ENCODE results near the gene CHCT1.
"Not testable (repeated sequence)": the region's sequence is repeated elsewhere in the genome, so short reads cannot be mapped to it uniquely, and the experiment has no call there.

Gene CHCT1

GRCh38 chr17:60422162-60422665, at the start of gene CHCT1:
CHCT1 (plus strand) TSS chr17:60422489; CDS start chr17:60422593, 104 bp downstream.
- no peak for FAIRE-seq

GRCh38 chr17:60372790-60373483, 49.4 kb upstream of the CHCT1 start:
- no peak for FAIRE-seq

- FAIRE-seq, result not testable (repeated sequence)
Measured at GRCh38 chr17:60378187-60378586, 44.1 kb upstream of the CHCT1 start.

- FAIRE-seq, result not testable (repeated sequence)
Measured at GRCh38 chr17:60379461-60379860, 42.8 kb upstream of the CHCT1 start.

- FAIRE-seq, result no peak
Measured at GRCh38 chr17:60381958-60382357, 40.3 kb upstream of the CHCT1 start.

- FAIRE-seq, result no peak
Measured at GRCh38 chr17:60383379-60383778, 38.9 kb upstream of the CHCT1 start.

- not testable (repeated sequence) for FAIRE-seq
Measured at GRCh38 chr17:60384921-60385320, 37.4 kb upstream of the CHCT1 start.

- no peak for FAIRE-seq
Measured at GRCh38 chr17:60386147-60387058, 35.9 kb upstream of the CHCT1 start.

GRCh38 chr17:60387666-60388065, 34.6 kb upstream of the CHCT1 start:
- no peak for FAIRE-seq

GRCh38 chr17:60388742-60389141, 33.5 kb upstream of the CHCT1 start:
- no peak for FAIRE-seq

- no peak for FAIRE-seq
Measured at GRCh38 chr17:60390186-60390585, 32.1 kb upstream of the CHCT1 start.

GRCh38 chr17:60390925-60391470, 31.3 kb upstream of the CHCT1 start:
- no peak for FAIRE-seq

GRCh38 chr17:60391471-60392041, 30.7 kb upstream of the CHCT1 start:
- FAIRE-seq, result no peak

GRCh38 chr17:60392042-60392844, 30.0 kb upstream of the CHCT1 start, which contains the start of gene USP32:
USP32 (minus strand) TSS chr17:60392133; CDS start chr17:60391939, 194 bp downstream.
- no peak for FAIRE-seq

GRCh38 chr17:60392845-60393702, 29.2 kb upstream of the CHCT1 start:
- FAIRE-seq, result no peak

GRCh38 chr17:60393840-60394723, 28.2 kb upstream of the CHCT1 start:
- no peak for FAIRE-seq

- FAIRE-seq, result no peak
Measured at GRCh38 chr17:60395508-60396065, 26.7 kb upstream of the CHCT1 start.

- no peak for FAIRE-seq
Measured at GRCh38 chr17:60396412-60396811, 25.9 kb upstream of the CHCT1 start.

GRCh38 chr17:60398227-60398959, 23.9 kb upstream of the CHCT1 start:
- FAIRE-seq, result no peak

Data from islet of Langerhans (tissue), 1 donor.